Smooth muscle cell (in vitro differentiated cells): ENCODE results near the gene YIPF1. TPM values are rescaled to one million over a fixed set of nuclear protein-coding genes. Genes with fewer than 3 reads are reported as not detected.
A peak's percentile ranks its signal among the peaks of the same experiment; 100 is the strongest.

ENCODE experiments used
- DNase-seq: peaks from one replicate; lab custom pipeline; 2025; ENCODE audit not compliant: unreplicated experiment; lab: John Stamatoyannopoulos, UW
- H2AFZ ChIP-seq: fragments of 200-600 bp; sonication (generic); 2 replicates; pipeline ENCODE4 v1.6.0; 2016; ENCODE audit warnings: antibody characterized with exemption, low read depth, mild to moderate bottlenecking
- H3F3A ChIP-seq: fragments of 200-600 bp; sonication (generic); 2 replicates; pipeline ENCODE4 v1.6.0; 2017; ENCODE audit warnings: antibody characterized with exemption, low read depth
- H3K27ac ChIP-seq: fragments of 200-600 bp; sonication (generic); 2 replicates; pipeline ENCODE4 v1.5.1; 2016; ENCODE audit warnings: low read depth, mild to moderate bottlenecking
- H3K27me3 ChIP-seq: fragments of 200-600 bp; sonication (generic); 2 replicates; pipeline ENCODE4 v1.6.1; 2016; ENCODE audit warnings: low read depth, mild to moderate bottlenecking
- H3K36me3 ChIP-seq: fragments of 200-600 bp; sonication (generic); 2 replicates; pipeline ENCODE4 v1.5.1; 2016; ENCODE audit warnings: low read depth
- H3K4me1 ChIP-seq: fragments of 200-600 bp; sonication (generic); 2 replicates; pipeline ENCODE4 v1.5.1; 2016; ENCODE audit warnings: low read depth
- H3K4me2 ChIP-seq: fragments of 200-600 bp; sonication (generic); 2 replicates; pipeline ENCODE4 v1.6.0; 2016; ENCODE audit warnings: mild to moderate bottlenecking
- H3K4me3 ChIP-seq: fragments of 200-600 bp; sonication (generic); 2 replicates; pipeline ENCODE4 v1.5.1; 2016; ENCODE audit warnings: mild to moderate bottlenecking
- H3K79me2 ChIP-seq: fragments of 200-600 bp; sonication (generic); 2 replicates; pipeline ENCODE4 v1.6.0; 2016; ENCODE audit warnings: low read depth, mild to moderate bottlenecking
- H3K9ac ChIP-seq: fragments of 200-600 bp; sonication (generic); 2 replicates; pipeline ENCODE4 v1.6.0; 2016; ENCODE audit warnings: low read depth
- H3K9me3 ChIP-seq: fragments of 200-600 bp; sonication (generic); replicated peaks from 2 replicates; pipeline ENCODE4 v1.5.1; 2016; ENCODE audit warnings: low read depth
- H4K20me1 ChIP-seq: fragments of 200-600 bp; sonication (generic); 2 replicates; pipeline ENCODE4 v1.6.0; 2016; ENCODE audit warnings: low read depth
- CTCF ChIP-seq: fragments of 200-600 bp; sonication (generic); IDR thresholded peaks from 2 replicates; pipeline ENCODE4 v1.5.1; 2017; ENCODE audit warnings: borderline replicate concordance, mild to moderate bottlenecking, antibody characterized with exemption; ENCODE audit not compliant: insufficient read depth, poor library complexity, severe bottlenecking
- WGBS: methylation state at CpG from one replicate; pipeline ENCODE4 v1.1.7; 2016; ENCODE audit warnings: low lambda C conversion rate; 5-methylcytosine and 5-hydroxymethylcytosine counted together
- polyA plus RNA-seq: library from polyadenylated mRNA; unstranded; fragments of >200 nt; fragmentation: Nextera tagmentation; extraction: Ambion mirVana; gene quantifications from 2 replicates; pipeline ENCODE4 v1.2.1, GENCODE V29; 2016
- total RNA-seq: library from RNA; depleted of rRNA; stranded (reverse); fragments of >200 nt; gene quantifications from 2 replicates; pipeline ENCODE4 v1.2.3, GENCODE V29; 2014

YIPF1 gene
- total RNA-seq (44.2 and 45.9 TPM in 2 replicates), polyA plus RNA-seq (32.4 and 33.0 TPM in 2 replicates)

DNA sequence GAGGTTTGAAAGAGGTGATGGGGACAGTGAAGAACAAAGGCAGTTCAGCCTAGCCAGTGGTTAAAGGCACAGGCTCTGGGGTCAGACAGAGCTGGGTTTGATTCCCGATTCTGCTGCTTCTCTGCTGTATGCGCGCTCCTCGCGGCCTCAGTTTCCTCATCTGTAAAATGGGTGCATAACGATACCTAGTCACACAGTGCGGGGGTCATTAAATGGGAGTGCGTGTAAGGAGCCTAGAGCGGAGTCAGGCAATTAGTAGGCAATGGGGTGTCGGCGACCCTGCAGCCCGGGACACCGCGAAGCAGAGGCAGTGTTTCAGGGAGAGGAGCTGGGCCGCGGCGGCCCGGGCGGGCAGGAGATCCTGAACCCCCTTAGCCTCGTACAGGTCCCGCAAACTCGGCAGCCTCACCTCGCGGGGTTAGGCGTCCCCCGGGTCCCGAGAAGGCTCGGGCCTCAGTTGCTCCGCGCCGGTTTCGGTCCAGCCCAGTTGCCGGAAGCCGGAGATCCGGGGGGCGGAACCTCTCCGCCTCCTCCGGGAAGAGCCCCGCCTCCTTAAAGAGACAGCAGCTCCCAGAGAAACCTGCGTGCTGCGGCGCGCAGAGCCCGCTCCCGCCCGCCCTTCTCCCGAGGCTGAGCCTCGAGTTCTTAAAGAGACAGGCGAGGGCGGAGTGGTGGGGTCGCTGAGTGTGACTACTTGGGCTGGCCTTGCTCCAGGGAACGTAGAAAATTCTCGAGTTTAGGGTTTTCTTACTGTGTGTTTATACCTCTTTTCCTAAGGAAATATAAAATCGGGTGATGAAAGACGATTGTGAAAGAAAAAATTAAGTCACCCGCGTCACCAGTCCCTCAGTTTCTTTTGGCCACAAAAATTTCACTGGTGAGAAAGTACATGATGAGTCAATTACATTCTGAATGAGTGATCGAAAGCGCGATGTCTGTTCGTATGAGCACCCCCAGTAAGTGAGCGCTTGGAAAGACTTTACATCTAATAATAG, at the start of gene YIPF1:
YIPF1 (minus strand) TSS at position 494 of the 995 bp plus-strand sequence. CDS start 860 bp downstream, outside the sequence.
- 4% methylated on average over 61 of the region's 62 CpGs for WGBS
- no peaks in the 10 kb centered on the region for H3K36me3 ChIP-seq
- no peaks in the 10 kb centered on the region for H4K20me1 ChIP-seq
- peaks cover 6% of the 10 kb centered on the region for H3K4me1 ChIP-seq
- H3K4me2 ChIP-seq, result peak within 1 kb of the TSS; percentile 80
- H3K79me2 ChIP-seq, result no peaks in the 10 kb centered on the region
- peak within 1 kb of the TSS; percentile 93 for H3K27ac ChIP-seq
- peaks cover 3% of the 10 kb centered on the region for H3F3A ChIP-seq
- H3K27me3 ChIP-seq, result no peaks in the 10 kb centered on the region
- H3K9ac ChIP-seq, result peak within 1 kb of the TSS; percentile 90
- no peaks in the 10 kb centered on the region for H3K9me3 ChIP-seq
- peak within 1 kb of the TSS; percentile 97 for H2AFZ ChIP-seq
- no peak for TF ChIP-seq CTCF
- peak within 1 kb of the TSS; percentile 90 for H3K4me3 ChIP-seq
- DNase-seq, result peak; percentile 44

- Histone ChIP-seq H2AFZ (no peak overlapping the region), H3K4me3 (no peak overlapping the region), H3K79me2 (peaks cover 37% of the 10 kb centered on the region), H3K4me1 (no peaks in the 10 kb centered on the region), H3K4me2 (no peak overlapping the region), H3K9ac (no peak overlapping the region), H3K36me3 (peaks cover 21% of the 10 kb centered on the region), H3K27ac (peak overlapping the region; percentile 13), H3K9me3 (peaks cover 20% of the 10 kb centered on the region), H3F3A (no peaks in the 10 kb centered on the region), H4K20me1 (peaks cover 14% of the 10 kb centered on the region), H3K27me3 (no peaks in the 10 kb centered on the region)
- no peak for DNase-seq
- 87% methylated on average over 4 of the region's 4 CpGs for WGBS
- TF ChIP-seq CTCF, result no peak
These were observed 48.7 kb upstream of the YIPF1 start for GRCh38 chr1:53938136-53938830.

GRCh38 chr1:53936430-53936829, 46.8 kb upstream of the YIPF1 start:
- peaks cover 26% of the 10 kb centered on the region for H3K9me3 ChIP-seq
- peaks cover 26% of the 10 kb centered on the region for H3K36me3 ChIP-seq
- no peak for TF ChIP-seq CTCF
- no peaks in the 10 kb centered on the region for H3K27me3 ChIP-seq
- no peaks in the 10 kb centered on the region for H3K4me1 ChIP-seq
- H3F3A ChIP-seq, result no peaks in the 10 kb centered on the region
- no peak overlapping the region for H3K27ac ChIP-seq
- WGBS, result 100% methylated on average over 1 of the region's 1 CpG
- H3K79me2 ChIP-seq, result peaks cover 20% of the 10 kb centered on the region
- H2AFZ ChIP-seq, result no peak overlapping the region
- H3K4me3 ChIP-seq, result no peak overlapping the region
- no peak overlapping the region for H3K9ac ChIP-seq
- peaks cover 11% of the 10 kb centered on the region for H4K20me1 ChIP-seq
- no peak overlapping the region for H3K4me2 ChIP-seq
- no peak for DNase-seq
